Esophagus muscularis mucosa (tissue), 4 donors: ENCODE measurements around the gene IRS2.

Experiments
- EP300 ChIP-seq: sonication (generic); formaldehyde crosslinking; IDR thresholded peaks from one replicate; pipeline ENCODE4 v1.6.1; 2017; ENCODE audit warnings: antibody characterized with exemption
- POLR2A ChIP-seq: fragments of 450-650 bp; IDR thresholded peaks from one replicate; pipeline ENCODE4 v1.6.1; 2017; ENCODE audit warnings: antibody characterized with exemption, moderate library complexity, mild to moderate bottlenecking, low read depth
- TF ChIP-seq, protein P1 (sequence below), 3 experiments: fragments of 200-600 bp in 2 of 3; fragments of 450-650 bp in 1 of 3; sonication (generic) in 2 of 3; IDR thresholded peaks; one replicate each; pipeline ENCODE4 v1.5.1; 2017 to 2019; ENCODE audit warnings: antibody characterized with exemption in 3 of 3, mild to moderate bottlenecking in 2 of 3, moderate library complexity in 1 of 3

DNA sequence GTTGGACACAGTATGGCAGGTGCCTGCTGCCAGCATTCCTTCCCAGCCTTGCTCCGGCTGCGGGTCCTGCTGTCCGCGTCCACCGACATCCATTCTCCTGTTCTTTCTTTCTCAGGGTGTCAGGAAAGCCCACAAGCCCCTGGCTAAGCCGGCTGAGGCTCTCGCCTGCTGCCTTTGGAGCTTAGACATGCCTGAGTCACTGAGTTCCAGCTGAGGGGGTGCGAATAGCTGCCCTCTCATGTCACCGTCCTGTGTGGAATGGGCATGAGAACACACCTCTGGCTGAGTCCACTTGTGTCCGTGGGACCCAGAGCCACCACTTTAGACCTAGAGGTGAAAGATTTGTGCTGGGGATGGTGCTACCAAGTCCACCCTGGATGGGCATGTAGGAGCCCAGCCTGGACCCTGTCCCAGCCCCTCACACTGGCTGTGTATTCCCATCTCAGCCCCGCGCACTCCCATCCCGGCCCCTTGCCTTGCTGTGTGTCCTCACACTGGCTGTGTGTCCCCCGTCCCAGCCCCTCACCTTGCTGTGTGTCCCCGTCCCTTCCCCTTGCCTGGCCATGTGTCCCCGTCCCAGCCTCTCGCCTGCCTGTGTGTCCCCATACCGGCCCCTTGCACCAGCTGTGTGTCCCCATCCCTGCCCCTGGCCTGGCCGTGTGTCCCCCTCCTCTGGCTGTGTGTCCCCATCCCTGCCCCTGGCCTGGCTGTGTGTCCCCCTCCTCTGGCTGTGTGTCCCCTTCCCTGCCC is 24.6 kb upstream of the IRS2 start:
- TF ChIP-seq, protein P1, sequence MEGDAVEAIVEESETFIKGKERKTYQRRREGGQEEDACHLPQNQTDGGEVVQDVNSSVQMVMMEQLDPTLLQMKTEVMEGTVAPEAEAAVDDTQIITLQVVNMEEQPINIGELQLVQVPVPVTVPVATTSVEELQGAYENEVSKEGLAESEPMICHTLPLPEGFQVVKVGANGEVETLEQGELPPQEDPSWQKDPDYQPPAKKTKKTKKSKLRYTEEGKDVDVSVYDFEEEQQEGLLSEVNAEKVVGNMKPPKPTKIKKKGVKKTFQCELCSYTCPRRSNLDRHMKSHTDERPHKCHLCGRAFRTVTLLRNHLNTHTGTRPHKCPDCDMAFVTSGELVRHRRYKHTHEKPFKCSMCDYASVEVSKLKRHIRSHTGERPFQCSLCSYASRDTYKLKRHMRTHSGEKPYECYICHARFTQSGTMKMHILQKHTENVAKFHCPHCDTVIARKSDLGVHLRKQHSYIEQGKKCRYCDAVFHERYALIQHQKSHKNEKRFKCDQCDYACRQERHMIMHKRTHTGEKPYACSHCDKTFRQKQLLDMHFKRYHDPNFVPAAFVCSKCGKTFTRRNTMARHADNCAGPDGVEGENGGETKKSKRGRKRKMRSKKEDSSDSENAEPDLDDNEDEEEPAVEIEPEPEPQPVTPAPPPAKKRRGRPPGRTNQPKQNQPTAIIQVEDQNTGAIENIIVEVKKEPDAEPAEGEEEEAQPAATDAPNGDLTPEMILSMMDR (IDR thresholded peaks at IDR 0.05): no peak
- TF ChIP-seq POLR2A (no peak), EP300 (no peak)
